BE2C (cell line): Measurements from ENCODE around the gene IER5.

ENCODE experiments used
- DNase-seq: peaks from one replicate; pipeline ENCODE4 v3.0.0-alpha.2; 2020
- H3K27me3 ChIP-seq: fragments of 250-450 bp; sonication (Bioruptor Pico); 2 replicates; pipeline ENCODE4 v1.5.1; 2020; ENCODE audit warnings: mild to moderate bottlenecking
- H3K36me3 ChIP-seq: fragments of 250-450 bp; sonication (Bioruptor Pico); 2 replicates; pipeline ENCODE4 v1.5.1; 2020; ENCODE audit warnings: mild to moderate bottlenecking
- H3K4me1 ChIP-seq: fragments of 250-450 bp; sonication (Bioruptor Pico); 2 replicates; pipeline ENCODE4 v1.5.1; 2020
- H3K4me3 ChIP-seq: 2 replicates; pipeline ENCODE4 v1.5.1; 2011; ENCODE audit warnings: low read depth, low read length
- H3K9me3 ChIP-seq: fragments of 250-450 bp; sonication (Bioruptor Pico); 2 replicates; pipeline ENCODE4 v1.5.1; 2020
- CTCF ChIP-seq: IDR thresholded peaks from 2 replicates; pipeline ENCODE4 v1.5.1; 2012; ENCODE audit warnings: mild to moderate bottlenecking, low read depth, low read length

IER5 gene

GRCh38 chr1:181119093-181119989 lies 30.8 kb downstream of the IER5 start:
- TF ChIP-seq CTCF: no peak
- peaks cover 8% of the 10 kb centered on the region for H3K4me1 ChIP-seq
- H3K27me3 ChIP-seq: no peaks in the 10 kb centered on the region
- H3K36me3 ChIP-seq: no peaks in the 10 kb centered on the region
- DNase-seq: no peak
- H3K9me3 ChIP-seq: no peaks in the 10 kb centered on the region
- no peak overlapping the region for H3K4me3 ChIP-seq

- Histone ChIP-seq H3K36me3 (no peaks in the 10 kb centered on the region), H3K4me1 (peaks cover 8% of the 10 kb centered on the region), H3K4me3 (no peak overlapping the region), H3K27me3 (no peaks in the 10 kb centered on the region), H3K9me3 (no peaks in the 10 kb centered on the region)
- TF ChIP-seq CTCF: no peak
- DNase-seq: no peak
Measured at GRCh38 chr1:181120924-181121323, 32.4 kb downstream of the IER5 start.

GRCh38 chr1:181121498-181121897 lies 33.0 kb downstream of the IER5 start:
- no peak for DNase-seq
- Histone ChIP-seq H3K4me1 (peaks cover 10% of the 10 kb centered on the region), H3K27me3 (no peaks in the 10 kb centered on the region), H3K36me3 (no peaks in the 10 kb centered on the region), H3K4me3 (no peak overlapping the region), H3K9me3 (no peaks in the 10 kb centered on the region)
- TF ChIP-seq CTCF: no peak

GRCh38 chr1:181122222-181122621 lies 33.7 kb downstream of the IER5 start:
- no peak for TF ChIP-seq CTCF

GRCh38 chr1:181123173-181123572 lies 34.7 kb downstream of the IER5 start:
- Histone ChIP-seq H3K4me1 (peaks cover 8% of the 10 kb centered on the region), H3K4me3 (no peak overlapping the region), H3K36me3 (no peaks in the 10 kb centered on the region), H3K9me3 (no peaks in the 10 kb centered on the region), H3K27me3 (no peaks in the 10 kb centered on the region)
- no peak for TF ChIP-seq CTCF
- DNase-seq: no peak

More at GRCh38 chr1:181122222-181122621, 33.7 kb downstream of the IER5 start:
- no peak for DNase-seq
- Histone ChIP-seq H3K27me3 (no peaks in the 10 kb centered on the region), H3K4me3 (no peak overlapping the region), H3K36me3 (no peaks in the 10 kb centered on the region), H3K4me1 (peaks cover 13% of the 10 kb centered on the region), H3K9me3 (no peaks in the 10 kb centered on the region)

GRCh38 chr1:181124291-181124751 lies 35.8 kb downstream of the IER5 start:
- H3K4me1 ChIP-seq: peaks cover 8% of the 10 kb centered on the region
- H3K27me3 ChIP-seq: no peaks in the 10 kb centered on the region
- no peak overlapping the region for H3K4me3 ChIP-seq
- no peaks in the 10 kb centered on the region for H3K36me3 ChIP-seq
- DNase-seq: no peak
- no peaks in the 10 kb centered on the region for H3K9me3 ChIP-seq
- TF ChIP-seq CTCF: no peak
